Peyer's patch (tissue), 4 donors: Measurements from ENCODE around the gene PRPF38A.

Source experiments
- CTCF ChIP-seq, 6 experiments: fragments of 450-650 bp in 4 of 6; fragments of 200-600 bp in 2 of 6; sonication (generic) in 1 of 6; IDR thresholded peaks; one replicate each; pipeline ENCODE4 v1.5.1; 2017 to 2019; ENCODE audit warnings: antibody characterized with exemption in 6 of 6, mild to moderate bottlenecking in 3 of 6, moderate library complexity in 1 of 6
- POLR2A ChIP-seq, 2 donors: fragments of 450-650 bp; IDR thresholded peaks; one replicate each; pipeline ENCODE4 v1.5.1; 2017; ENCODE audit warnings: antibody characterized with exemption in 2 of 2, mild to moderate bottlenecking in 2 of 2, moderate library complexity in 2 of 2

DNA sequence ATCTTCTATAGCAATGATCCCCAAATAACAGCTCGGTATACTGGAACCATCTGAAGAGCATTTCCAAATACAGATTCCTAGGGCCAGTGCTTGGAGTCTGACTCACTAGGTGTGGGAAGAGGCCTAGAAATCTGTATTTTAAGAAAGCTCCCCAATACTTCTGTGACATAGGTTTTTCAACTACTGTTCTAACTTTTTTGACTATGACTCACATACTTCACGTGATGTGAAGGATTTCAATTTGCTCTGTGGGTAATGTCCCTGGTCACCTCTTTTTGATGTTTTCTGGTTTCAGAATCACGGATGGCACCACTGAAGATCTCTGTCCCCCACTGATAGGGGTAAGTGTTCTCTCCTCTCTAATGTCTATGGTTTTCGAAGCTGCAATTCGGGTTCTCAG lies 11.2 kb upstream of the PRPF38A start:
- TF ChIP-seq CTCF (IDR thresholded peaks at IDR 0.05) (no peak), POLR2A (IDR thresholded peaks at IDR 0.05) (no peak)
